Naive B cell (primary cell): ENCODE data around the gene SMIM22. TPM values are rescaled to one million over a fixed set of nuclear protein-coding genes. Genes with fewer than 3 reads are reported as not detected.
"Not testable (repeated sequence)": the region's sequence is repeated elsewhere in the genome, so short reads cannot be mapped to it uniquely, and the experiment has no call there.

Source experiments
- ATAC-seq, 2 donors: fragments of 150-1000 bp; cut with Tn5 transposase; 2 replicates each; pipeline ENCODE4 v1.10.0; 2021; ENCODE audit warnings: low read depth in 2 of 2, mild to moderate bottlenecking in 2 of 2, moderate library complexity in 2 of 2
- DNase-seq: peaks from one replicate; pipeline ENCODE4 v3.0.0; 2022
- H3K27ac Mint-ChIP-seq, 6 donors: one replicate each; pipeline ENCODE4 v1.8.0; 2020 to 2022; ENCODE audit warnings: mild to moderate bottlenecking in 6 of 6, mixed read lengths in 6 of 6, moderate library complexity in 5 of 6, inconsistent platforms in 2 of 6
- H3K27me3 Mint-ChIP-seq, 3 donors: one replicate each; pipeline ENCODE4 v1.8.0; 2021 to 2022; ENCODE audit warnings: mixed read lengths in 3 of 3, mild to moderate bottlenecking in 1 of 3
- H3K36me3 Mint-ChIP-seq, 2 donors: one replicate each; pipeline ENCODE4 v1.8.0; 2020 to 2022; ENCODE audit warnings: mixed read lengths in 2 of 2, inconsistent platforms in 1 of 2, mild to moderate bottlenecking in 1 of 2
- H3K4me1 Mint-ChIP-seq, 3 donors: one replicate each; pipeline ENCODE4 v1.8.0; 2020 to 2022; ENCODE audit warnings: mixed read lengths in 3 of 3, inconsistent platforms in 1 of 3, mild to moderate bottlenecking in 1 of 3, moderate library complexity in 1 of 3
- H3K4me3 Mint-ChIP-seq, 8 donors: one replicate each; pipeline ENCODE4 v1.8.0; 2020 to 2022; ENCODE audit warnings: mild to moderate bottlenecking in 8 of 8, mixed read lengths in 8 of 8, moderate library complexity in 8 of 8, inconsistent platforms in 2 of 8
- H3K9me3 Mint-ChIP-seq, 7 donors: one replicate each; pipeline ENCODE4 v1.8.0; 2020 to 2022; ENCODE audit warnings: mixed read lengths in 7 of 7, mild to moderate bottlenecking in 5 of 7, inconsistent platforms in 2 of 7, moderate library complexity in 1 of 7
- polyA plus RNA-seq, 6 donors: library from polyadenylated mRNA; unstranded; fragments of 300-500 nt; fragmentation: Illumina TruSeq; gene quantifications; one replicate each; pipeline ENCODE4 v1.2.3, GENCODE V29; 2021; ENCODE audit warnings: low read depth in 6 of 6

SMIM22 gene
- polyA plus RNA-seq, 6 donors from 2014 or later: not detected

DNA sequence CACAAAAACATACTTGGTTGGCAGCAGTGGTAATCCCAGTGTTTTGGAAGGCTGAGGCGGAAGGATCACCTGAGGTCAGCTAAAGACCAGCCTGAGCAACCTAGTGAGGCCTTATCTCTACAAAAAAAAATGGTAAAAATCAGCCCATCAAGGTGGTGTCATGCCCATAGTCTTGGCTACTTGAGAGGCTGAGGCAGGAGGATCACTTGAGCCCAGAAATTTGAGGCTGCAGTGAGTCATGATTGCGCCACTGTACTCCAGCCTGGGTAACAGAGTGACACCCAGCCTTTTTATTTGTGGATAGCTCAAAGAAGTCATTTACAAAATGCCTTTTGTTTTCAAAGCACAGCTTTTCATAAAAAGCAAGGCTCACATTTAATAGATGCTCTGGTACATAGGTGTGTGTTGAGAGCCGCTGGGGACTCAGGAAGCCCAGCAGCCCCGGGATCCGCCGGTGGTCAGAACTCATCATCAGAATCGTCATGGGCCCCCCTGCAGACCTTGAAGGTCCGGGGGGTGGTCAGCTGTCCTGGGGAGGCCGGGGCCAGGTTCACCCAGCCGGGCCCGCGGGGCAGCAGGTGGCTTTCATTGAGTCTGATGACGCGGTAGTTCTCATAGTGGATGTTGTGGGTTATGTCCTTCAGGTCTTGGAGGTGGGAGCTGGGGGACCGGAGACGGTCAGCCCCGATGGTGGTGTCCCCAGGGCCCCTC lies 17.7 kb upstream of the SMIM22 start:
- Mint-ChIP-seq H3K36me3 (no peaks in the 10 kb centered on the region), H3K27ac (no peak overlapping the region), H3K27me3 (no peaks in the 10 kb centered on the region), H3K4me1 (no peaks in the 10 kb centered on the region), H3K4me3 (no peak overlapping the region), H3K9me3 (no peaks in the 10 kb centered on the region)
- no peak for ATAC-seq
- no peak for DNase-seq

DNA sequence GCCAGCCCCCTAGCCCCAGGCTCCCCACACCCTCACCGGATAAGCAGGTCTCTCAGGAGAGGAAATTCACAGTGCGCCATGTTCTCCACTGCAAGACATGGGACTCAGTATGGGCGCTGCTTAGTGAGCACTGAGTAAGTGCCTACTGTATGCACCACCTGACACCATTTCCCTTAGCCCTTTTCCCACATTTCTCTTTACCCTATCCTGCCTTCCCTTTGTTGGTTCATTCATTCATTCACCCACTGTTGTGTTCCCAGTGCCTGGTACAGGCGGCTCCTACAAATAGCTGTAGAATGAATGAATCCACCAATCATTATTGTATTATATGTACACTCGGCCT lies 17.1 kb upstream of the SMIM22 start:
- H3K9me3 Mint-ChIP-seq: no peaks in the 10 kb centered on the region
- no peaks in the 10 kb centered on the region for H3K36me3 Mint-ChIP-seq
- ATAC-seq: no peak
- no peak overlapping the region for H3K4me3 Mint-ChIP-seq
- no peak for DNase-seq
- no peak overlapping the region for H3K27ac Mint-ChIP-seq
- peaks cover 0 to 2% (median 0%) of the 10 kb centered on the region in 3 donors for H3K4me1 Mint-ChIP-seq
- H3K27me3 Mint-ChIP-seq: no peaks in the 10 kb centered on the region

DNA sequence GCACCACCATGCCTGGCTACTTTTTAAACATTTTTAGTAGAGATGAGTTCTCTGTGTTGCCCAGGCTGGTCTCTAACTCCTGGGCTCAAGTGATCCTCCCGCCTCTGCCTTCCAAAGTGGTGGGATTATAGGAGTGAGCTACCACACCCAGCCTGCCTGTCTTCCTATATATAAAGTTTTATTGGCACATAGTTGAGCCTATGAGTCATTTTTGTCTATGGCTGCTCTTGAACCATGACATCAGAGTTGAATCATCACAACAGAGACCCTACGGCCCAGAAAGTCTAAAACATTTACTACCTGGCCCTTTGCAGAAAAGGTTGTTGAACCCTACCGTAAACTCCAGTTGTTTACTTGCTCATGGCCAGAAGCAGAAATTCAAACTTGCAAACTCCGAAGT lies 14.9 kb upstream of the SMIM22 start:
- Mint-ChIP-seq H3K9me3 (no peaks in the 10 kb centered on the region), H3K4me3 (no peak overlapping the region), H3K36me3 (no peaks in the 10 kb centered on the region), H3K27me3 (no peaks in the 10 kb centered on the region), H3K4me1 (peaks cover 0 to 3% (median 0%) of the 10 kb centered on the region in 3 donors), H3K27ac (no peak overlapping the region)
- DNase-seq (no peak), ATAC-seq (no peak)

DNA sequence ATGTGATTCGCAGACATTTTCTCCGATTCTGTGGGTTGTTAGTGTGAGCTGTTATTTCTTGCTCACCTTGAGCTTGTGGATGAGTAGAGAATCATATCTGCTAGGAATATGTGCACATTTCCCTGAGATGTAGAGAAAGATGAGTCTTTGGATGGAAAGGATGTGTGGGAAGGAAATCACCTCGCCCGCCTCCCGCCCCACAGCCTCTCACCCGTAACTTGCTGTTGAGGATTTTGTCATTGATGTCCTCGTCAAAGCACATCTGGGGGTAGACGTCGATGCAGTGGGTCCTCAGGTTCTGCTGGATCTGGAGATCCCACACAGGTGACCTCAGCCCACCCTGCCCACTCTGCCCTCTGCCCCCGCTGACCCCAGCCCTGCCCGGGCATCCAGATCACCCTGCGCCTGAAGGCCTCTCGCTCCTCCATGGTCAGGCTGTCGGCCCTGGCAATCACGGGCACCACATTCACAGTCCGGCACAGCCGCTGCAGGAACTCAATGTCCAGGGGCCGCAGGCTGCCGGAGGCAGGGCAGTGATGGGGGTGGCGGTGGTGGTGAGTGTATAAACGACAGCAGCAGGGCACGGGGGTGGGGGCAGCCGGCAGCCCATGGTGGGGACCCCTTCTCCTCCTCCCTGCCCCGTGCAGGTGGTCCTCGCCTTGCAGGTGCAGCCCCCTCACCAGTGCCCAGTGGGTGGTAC lies 11.8 kb upstream of the SMIM22 start:
- H3K27me3 Mint-ChIP-seq: peaks cover 0 to 7% (median 0%) of the 10 kb centered on the region in 3 donors
- H3K27ac Mint-ChIP-seq: no peak overlapping the region
- H3K4me3 Mint-ChIP-seq: peak overlapping the region in 1 of 8 donors; percentile 29
- H3K9me3 Mint-ChIP-seq: no peaks in the 10 kb centered on the region
- no peaks in the 10 kb centered on the region for H3K36me3 Mint-ChIP-seq
- DNase-seq (no peak), ATAC-seq (no peak)
- peaks cover 0 to 3% (median 0%) of the 10 kb centered on the region in 3 donors for H3K4me1 Mint-ChIP-seq

DNA sequence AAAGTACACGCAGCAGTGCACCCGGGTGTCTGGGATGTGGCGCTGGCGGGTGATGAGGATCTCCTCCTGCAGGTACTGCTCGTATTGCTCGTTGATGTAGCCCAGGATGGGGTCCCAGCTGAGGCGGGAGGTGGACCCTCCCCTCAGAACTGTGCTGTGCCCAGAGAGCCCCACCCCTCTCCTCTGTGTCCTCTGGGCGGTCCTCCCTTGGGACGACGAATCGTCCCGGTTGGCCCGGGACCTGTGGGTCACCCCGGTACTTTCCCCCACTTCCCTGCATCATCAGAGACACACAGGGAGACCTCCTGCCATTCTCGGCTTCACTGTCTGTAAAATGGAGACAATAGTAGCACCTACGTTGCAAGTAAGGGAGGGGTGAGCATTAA lies 11.2 kb upstream of the SMIM22 start:
- no peak for ATAC-seq
- no peak for DNase-seq
- no peaks in the 10 kb centered on the region for H3K36me3 Mint-ChIP-seq
- no peaks in the 10 kb centered on the region for H3K9me3 Mint-ChIP-seq
- H3K27ac Mint-ChIP-seq: peak overlapping the region in 1 of 6 donors; percentile 30
- H3K4me3 Mint-ChIP-seq: no peak overlapping the region
- H3K27me3 Mint-ChIP-seq: peaks cover 0 to 7% (median 0%) of the 10 kb centered on the region in 3 donors
- peaks cover 0 to 3% (median 0%) of the 10 kb centered on the region in 3 donors for H3K4me1 Mint-ChIP-seq

DNA sequence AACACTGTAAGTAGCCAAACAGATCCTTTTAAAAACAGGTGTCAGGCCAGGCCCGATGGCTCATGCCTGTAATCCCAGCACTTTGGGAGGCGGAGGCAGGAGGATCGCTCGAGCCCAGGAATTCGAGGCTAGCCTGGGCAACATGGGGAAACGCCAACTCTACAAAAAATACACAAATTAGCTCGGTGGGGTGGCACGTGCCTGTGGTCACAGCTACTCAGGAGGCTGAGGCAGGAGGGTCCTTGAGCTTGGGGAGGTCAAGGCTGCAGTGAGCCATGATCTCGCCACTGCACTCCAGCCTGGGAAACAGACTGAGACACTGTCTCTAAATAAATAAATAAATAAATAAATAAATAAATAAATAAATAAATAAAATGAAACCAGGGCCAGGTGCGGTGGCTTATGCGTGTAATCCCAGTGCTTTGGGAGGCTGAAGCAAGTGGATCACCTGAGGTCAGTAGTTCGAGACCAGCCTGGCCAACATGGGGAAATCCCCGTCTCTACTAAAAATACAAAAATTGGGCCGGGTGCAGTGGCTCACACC lies 10.7 kb upstream of the SMIM22 start:
- not testable (repeated sequence) for H3K27ac Mint-ChIP-seq, H3K9me3 Mint-ChIP-seq, ATAC-seq, DNase-seq, H3K27me3 Mint-ChIP-seq, H3K36me3 Mint-ChIP-seq, H3K4me3 Mint-ChIP-seq, H3K4me1 Mint-ChIP-seq

DNA sequence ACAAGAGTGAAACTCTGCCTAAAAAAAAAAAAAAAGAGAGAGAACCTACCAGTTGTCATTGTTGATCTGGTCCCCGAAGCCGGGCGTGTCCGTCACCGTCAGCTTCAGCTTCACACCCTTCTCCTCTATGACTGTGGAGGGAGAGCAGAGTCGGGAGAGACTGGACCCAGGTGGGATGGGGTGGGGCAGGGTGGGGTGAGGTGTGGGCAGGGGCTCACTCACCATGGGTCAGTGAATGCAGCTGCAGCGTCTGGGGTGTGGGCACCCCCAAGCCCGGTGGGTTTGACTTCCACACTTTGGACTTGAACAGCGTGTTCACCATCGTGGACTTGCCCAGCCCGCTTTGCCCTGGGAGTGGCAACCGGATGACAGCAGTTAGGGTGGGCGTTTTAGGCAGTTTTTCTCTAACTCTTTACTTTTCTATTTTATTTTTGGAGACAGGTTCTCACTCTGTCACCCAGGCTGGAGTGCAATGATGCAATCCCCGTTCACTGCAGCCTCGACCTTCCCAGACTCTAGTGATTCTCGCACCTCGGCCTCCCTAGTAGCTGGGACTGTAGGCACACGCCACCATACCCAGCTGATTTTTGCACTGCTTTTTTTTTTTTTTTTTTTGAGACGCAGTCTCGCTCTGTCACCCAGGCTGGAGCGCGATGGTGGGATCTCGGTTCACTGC lies 9.3 kb upstream of the SMIM22 start:
- no peaks in the 10 kb centered on the region for H3K36me3 Mint-ChIP-seq
- no peaks in the 10 kb centered on the region for H3K9me3 Mint-ChIP-seq
- no peak overlapping the region for H3K4me3 Mint-ChIP-seq
- H3K27me3 Mint-ChIP-seq: peaks cover 0 to 7% (median 0%) of the 10 kb centered on the region in 3 donors
- no peak for ATAC-seq
- DNase-seq: no peak
- H3K27ac Mint-ChIP-seq: no peak overlapping the region
- peaks cover 0 to 3% (median 0%) of the 10 kb centered on the region in 3 donors for H3K4me1 Mint-ChIP-seq

DNA sequence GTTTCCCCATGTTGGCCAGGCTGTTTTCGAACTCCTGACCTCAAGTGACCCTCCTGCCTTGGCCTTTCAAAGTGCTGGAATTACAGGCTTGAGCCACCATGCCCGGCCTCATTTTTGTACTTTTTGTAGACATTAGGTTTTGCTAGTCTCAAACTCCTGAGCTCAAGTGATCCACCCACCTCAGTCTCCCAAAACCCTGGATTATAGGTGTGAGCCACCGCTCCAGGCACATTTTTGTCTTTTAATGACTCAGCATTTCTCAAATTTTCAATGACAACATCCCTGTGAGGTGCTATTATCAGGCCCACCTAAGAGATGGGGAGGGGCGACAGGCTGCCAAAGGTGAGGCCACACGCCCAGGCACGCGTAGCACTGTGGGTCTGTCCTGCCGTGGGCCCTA lies 8.1 kb upstream of the SMIM22 start:
- ATAC-seq (no peak), DNase-seq (no peak)
- peaks cover 0 to 3% (median 0%) of the 10 kb centered on the region in 3 donors for H3K4me1 Mint-ChIP-seq
- H3K9me3 Mint-ChIP-seq: no peaks in the 10 kb centered on the region
- H3K27ac Mint-ChIP-seq: no peak overlapping the region
- H3K36me3 Mint-ChIP-seq: no peaks in the 10 kb centered on the region
- peaks cover 0 to 7% (median 0%) of the 10 kb centered on the region in 3 donors for H3K27me3 Mint-ChIP-seq
- H3K4me3 Mint-ChIP-seq: no peak overlapping the region

DNA sequence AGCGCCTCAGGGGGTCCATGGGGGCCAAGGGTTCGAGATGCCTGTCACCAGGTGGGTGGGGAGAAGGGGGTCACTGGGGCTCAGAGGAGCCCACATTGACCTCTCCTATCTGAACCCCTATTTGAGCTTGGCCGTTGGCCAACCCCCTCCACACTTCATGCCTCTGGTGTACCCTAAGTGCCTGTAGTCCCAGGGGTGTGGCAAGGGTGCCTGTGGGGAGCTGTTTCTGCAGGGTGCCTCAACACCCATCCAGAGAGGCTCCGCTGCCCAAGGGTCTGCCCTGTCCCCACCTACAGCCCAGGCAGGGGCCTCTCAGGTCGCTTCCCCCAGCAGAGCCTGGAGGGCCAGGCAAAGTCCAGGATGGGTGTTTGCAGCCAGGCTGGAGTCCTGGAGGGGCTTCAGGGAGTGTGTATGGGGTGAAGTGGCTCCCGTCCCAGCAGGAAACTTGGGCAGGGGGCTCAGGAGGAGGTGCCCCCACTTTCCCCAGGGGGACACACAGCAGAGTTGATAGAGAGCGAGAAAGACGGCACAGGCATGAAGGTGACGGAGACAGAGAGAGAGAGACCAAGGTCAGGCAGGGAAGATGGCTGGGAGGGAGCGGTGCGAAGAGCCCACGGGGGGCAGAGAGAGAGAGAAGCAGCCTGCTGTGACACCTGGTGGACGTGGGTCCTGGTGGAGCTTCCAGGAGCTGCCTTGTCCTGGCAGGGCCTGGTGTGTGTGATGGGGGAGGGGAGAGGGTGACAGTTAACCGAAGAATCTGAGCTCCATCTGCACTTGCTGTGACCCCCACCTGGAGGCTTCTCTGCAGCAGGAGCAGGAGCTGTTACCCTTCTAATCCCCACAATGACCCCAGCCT lies 7.3 kb upstream of the SMIM22 start, which contains the start of gene SEPTIN12:
TSS of gene SEPTIN12 (minus strand) at position 719 of the 856 bp plus-strand sequence. CDS start at position 19, 700 bp downstream.
- H3K9me3 Mint-ChIP-seq: no peaks in the 10 kb centered on the region
- DNase-seq (no peak), ATAC-seq (no peak)
- peak within 1 kb of the TSS in 1 of 6 donors; percentile 89 for H3K27ac Mint-ChIP-seq
- H3K36me3 Mint-ChIP-seq: no peaks in the 10 kb centered on the region
- H3K4me1 Mint-ChIP-seq: peaks cover 0 to 3% (median 0%) of the 10 kb centered on the region in 3 donors
- H3K27me3 Mint-ChIP-seq: peaks cover 0 to 7% (median 0%) of the 10 kb centered on the region in 3 donors
- no peak within 1 kb of the TSS for H3K4me3 Mint-ChIP-seq

DNA sequence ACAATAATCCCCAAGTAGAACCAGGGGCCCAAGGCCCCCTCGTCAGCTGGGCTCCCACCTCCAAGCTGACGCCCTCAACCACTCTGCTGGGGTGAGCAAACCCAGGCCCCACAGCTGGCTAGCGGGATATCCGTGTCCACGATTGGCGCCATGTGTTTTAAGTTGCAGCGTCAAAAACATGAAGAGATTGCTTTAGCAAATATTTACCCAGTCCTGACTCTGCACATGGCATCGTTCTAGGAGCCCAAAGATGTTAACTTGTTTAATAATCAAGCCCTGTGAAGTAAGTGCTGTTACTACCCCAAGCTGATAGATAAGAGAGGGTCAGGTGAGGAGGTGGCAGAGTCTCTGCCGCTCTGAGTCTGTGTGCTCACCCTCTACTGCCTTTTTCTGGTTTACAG lies 6.7 kb upstream of the SMIM22 start:
- DNase-seq (no peak), ATAC-seq (no peak)
- Mint-ChIP-seq H3K4me3 (no peak overlapping the region), H3K27ac (no peak overlapping the region), H3K9me3 (no peaks in the 10 kb centered on the region), H3K27me3 (peaks cover 0 to 7% (median 0%) of the 10 kb centered on the region in 3 donors), H3K4me1 (no peaks in the 10 kb centered on the region), H3K36me3 (no peaks in the 10 kb centered on the region)

DNA sequence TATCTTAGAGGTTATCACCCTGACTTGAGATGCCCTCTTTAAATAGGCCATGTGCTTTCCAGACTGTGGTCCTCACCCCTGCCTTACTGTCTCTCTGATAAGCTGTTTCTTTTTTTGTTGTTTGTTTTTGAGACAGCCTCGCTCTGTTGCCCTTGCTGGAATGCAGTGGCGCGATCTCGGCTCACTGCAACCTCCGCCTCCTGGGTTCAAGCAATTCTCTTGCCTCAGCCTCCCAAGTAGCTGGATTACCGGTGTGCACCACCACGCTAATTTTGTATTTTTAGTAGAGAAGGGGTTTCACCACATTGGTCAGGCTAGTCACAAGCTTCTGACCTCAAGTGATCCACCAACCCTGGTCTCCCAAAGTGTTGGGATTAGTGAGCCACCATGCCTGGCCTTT lies 6.3 kb upstream of the SMIM22 start:
- Mint-ChIP-seq H3K9me3 (no peaks in the 10 kb centered on the region), H3K4me3 (no peak overlapping the region), H3K27ac (no peak overlapping the region), H3K27me3 (peaks cover 0 to 7% (median 0%) of the 10 kb centered on the region in 3 donors), H3K36me3 (no peaks in the 10 kb centered on the region), H3K4me1 (no peaks in the 10 kb centered on the region)
- no peak for DNase-seq
- no peak for ATAC-seq

DNA sequence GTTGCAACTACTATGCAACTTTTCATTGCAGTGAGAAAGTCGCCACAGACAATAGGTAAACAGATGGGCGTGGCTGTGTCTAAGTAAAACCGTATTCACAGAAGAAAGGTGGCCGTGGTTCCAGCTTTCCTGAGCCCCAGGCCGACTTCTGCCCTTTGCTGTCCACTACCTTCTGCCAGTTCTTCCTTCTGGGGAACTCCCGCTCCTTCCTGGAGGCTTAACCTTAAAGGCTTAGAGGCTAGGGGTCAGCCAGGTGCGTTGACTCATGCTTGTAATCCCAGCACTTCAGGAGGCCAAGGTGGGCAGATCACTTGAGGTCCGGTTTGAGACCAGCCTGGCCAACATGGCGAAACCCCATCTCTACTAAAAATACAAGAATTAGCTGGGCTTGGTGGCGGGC lies 4.9 kb upstream of the SMIM22 start:
- no peaks in the 10 kb centered on the region for H3K9me3 Mint-ChIP-seq
- H3K27ac Mint-ChIP-seq: no peak overlapping the region
- H3K4me3 Mint-ChIP-seq: no peak overlapping the region
- H3K36me3 Mint-ChIP-seq: no peaks in the 10 kb centered on the region
- no peaks in the 10 kb centered on the region for H3K4me1 Mint-ChIP-seq
- ATAC-seq (no peak), DNase-seq (no peak)
- peaks cover 0 to 7% (median 0%) of the 10 kb centered on the region in 3 donors for H3K27me3 Mint-ChIP-seq

DNA sequence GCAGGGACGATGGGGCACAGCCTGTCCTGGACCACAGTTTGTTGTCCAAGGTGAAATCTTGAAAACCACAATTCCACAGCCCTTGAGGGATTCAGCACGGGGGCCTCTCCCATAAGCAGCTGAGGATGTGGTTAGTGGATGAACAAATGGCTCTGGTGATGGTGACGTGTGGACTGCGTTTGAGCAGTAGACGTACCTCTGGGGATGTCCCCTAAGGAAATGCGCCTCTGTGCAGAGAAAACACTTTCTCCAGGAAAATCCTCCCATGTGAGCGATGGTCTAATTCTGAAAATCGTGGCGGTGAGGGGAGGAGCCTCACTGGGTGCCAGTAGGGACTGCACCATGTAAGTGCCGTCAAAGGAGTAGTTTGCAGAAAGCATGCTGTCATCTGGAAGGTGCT lies 4.3 kb upstream of the SMIM22 start:
- no peak overlapping the region for H3K4me3 Mint-ChIP-seq
- ATAC-seq: no peak

More for the DNA sequence above, 4.3 kb upstream of the SMIM22 start:
- Mint-ChIP-seq H3K4me1 (no peaks in the 10 kb centered on the region), H3K9me3 (no peaks in the 10 kb centered on the region), H3K27ac (peak overlapping the region in 1 of 6 donors; percentile 88), H3K27me3 (peaks cover 0 to 7% (median 0%) of the 10 kb centered on the region in 3 donors), H3K36me3 (no peaks in the 10 kb centered on the region)
- no peak for DNase-seq
